Fibroblast of skin of left biceps (primary cell): ENCODE measurements around the gene RABGAP1L.
"Not testable (repeated sequence)": the region's sequence is repeated elsewhere in the genome, so short reads cannot be mapped to it uniquely, and the experiment has no call there.

Source experiments
- DNase-seq, 2 experiments: peaks; one replicate each; pipeline ENCODE4 v3.0.0-alpha.2; 2013; ENCODE audit warnings: low read depth in 2 of 2

The RABGAP1L gene

DNA sequence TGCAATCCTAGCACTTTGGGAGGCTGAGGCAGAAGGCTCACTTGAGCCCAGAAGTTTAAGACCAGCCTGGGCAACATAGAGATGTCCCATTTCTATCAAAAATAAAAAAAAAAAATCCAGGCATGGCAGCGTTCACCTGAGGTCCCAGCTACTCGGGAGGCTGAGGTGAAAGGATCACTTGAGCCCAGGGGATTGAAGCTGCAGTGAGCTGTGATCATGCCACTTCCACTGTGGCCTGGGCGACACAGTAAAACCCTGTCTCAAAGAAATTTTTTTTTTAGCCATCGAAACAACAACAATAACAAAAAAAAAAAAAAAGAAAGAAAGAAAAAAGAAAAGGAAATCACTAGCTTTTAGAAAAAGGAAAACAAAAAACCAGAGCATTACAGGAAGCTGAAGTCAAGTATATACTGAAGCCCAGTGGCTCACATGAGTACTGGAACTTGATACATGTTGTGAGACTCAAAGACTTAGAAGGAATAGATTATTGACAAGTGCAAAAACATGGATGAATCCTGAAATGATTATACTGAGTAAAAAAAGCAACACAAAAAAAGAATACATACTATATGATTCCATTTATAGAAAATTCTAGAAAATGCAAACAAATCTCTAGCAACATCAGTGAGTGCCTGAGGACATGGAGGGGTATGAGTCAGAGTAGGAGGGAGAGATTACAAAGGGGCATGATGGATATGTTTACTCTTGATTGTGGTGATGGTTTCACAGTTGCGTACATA, 6.1 kb upstream of the RABGAP1L start:
- DNase-seq: no peak

DNA sequence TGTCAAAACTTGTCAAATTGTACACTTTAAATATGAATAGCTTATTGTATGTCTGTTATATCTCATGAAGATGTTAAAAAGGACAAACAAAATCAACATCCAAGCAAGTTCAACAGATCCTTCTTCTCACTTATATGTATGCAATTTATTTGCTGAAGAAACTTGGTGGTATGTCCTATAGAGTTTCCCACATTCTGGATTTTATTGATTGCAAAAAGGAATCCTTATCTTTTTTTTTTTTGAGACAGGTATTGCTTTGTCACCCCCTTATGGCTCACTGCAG, 5.6 kb upstream of the RABGAP1L start:
- DNase-seq: no peak

DNA sequence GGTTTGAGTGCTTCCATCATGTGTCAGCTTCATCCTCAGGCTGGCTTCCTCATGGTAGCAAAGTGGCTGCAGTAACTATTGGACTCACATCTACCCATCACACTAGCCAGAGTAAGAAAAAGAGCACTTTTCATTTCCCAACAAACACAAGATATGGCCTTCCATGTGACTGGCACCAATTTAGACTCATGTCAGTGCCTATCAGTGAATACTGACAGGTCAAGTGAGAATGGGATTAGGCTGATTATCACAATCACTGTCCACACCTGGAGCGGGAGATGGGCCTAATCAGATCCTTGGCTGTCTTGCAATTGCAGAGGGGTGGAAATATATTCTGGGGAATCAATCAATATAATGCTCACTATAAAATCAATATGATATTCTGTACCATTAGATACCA, 2.9 kb upstream of the RABGAP1L start:
- DNase-seq: no peak

DNA sequence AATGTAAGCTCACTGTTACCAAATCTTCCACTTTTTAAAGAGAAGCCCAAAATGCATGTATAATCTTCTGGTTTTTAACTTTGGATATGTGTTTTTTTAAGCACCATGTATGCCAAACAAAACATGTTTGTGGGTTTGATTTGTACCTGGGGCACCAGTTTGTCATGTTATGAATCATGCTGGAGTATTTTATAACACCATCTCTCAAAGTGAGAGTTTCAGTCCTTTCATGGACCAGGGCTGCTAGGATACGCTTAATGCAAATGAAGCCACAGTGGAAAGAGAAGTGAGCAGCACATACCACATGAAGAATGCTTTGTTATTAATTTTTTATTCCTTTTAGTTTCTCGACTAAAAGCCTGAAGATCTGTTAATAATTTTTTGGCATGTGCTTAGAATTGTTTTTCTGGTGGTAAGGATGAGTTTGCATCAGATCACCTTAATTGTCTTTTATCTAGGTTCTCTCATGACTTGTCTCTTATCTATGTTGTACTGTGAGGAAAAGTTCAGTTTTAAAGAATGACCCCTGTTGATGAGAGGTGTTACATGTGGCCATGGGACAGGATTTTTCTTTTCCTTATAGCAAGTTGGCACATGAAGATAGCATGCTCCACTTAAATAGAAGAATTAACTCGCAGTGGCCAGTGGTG, 2.0 kb upstream of the RABGAP1L start:
- no peak for DNase-seq

DNA sequence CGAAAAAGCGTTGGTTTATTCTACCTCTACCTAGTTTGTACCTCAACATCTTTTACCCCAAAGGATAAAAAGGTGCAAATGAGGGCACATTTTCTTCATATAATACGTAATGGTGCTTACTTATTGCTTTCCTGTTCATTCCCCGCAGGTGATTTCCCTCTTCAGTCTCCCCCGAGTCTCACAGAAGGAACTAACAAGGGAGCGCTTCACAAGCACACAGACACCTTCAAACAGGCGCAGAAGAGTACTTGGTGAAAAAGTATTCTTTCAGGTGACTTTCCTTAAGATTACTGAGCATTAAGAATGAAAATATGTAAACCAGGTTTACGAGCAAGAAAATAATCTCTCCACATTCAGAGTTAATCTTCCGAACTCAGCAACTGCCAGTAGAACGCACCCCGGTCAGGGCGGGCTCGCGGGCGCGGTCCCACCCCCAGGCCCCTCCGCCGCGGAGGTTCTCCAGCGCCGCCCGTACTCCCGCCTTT, 511 bp upstream of the RABGAP1L start:
- no peak for DNase-seq

DNA sequence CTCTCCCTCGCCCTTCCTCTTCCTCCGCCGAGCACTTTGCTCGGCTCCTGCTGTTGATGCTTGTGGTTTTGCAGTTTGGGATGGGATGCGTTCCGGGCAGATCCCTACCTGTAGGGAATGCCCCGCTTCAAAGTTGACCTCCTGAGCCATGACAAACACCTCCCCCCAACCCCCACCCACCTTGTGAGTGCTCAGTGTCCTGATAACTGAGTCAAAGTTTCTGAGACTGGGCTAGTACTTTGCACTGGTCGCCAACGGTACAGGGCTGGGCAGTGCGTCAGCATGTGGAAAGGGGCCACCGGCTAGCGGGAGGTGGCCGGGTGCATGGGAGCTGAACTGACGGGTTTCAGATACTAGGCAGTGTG, 771 bp downstream of the RABGAP1L start:
- DNase-seq: no peak

DNA sequence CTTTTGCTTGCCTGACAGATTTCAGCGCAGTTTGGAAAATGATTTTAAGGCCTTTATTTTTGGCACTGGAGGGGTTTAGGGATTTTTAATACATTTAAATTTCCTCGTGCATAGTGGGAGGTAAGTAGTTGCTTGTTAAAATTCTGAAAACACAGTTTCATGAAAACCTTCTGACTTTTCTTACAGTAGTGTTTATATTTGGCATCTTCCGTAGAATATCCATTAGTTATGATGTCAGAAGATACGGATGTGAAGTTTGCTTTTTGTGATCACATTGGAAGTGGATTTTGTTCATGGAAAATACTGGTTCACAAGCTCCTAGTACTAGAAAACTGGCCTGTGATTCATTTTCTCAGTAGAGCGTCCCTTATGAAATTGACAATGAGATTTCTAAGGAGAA, 1.3 kb downstream of the RABGAP1L start:
- DNase-seq: no peak

DNA sequence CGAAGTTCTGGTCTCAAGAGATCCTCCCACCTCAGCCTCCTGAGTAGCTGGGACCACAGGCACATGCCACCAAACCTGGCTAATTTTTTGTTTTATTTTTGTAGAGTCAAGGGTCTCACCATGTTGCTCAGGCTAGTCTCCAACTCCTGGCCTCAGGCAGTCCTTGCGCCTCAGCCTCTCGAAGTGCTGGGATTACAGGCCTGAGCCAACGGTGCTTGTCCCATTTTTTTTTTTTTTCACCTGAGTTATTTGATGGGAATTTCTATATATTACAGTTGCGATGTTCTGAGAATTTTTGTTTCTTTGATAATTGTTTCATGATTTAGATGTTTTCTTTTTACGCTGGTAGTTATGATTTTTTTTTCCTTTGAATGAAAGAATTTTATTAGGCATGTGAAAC, 2.5 kb downstream of the RABGAP1L start:
- DNase-seq: no peak

DNA sequence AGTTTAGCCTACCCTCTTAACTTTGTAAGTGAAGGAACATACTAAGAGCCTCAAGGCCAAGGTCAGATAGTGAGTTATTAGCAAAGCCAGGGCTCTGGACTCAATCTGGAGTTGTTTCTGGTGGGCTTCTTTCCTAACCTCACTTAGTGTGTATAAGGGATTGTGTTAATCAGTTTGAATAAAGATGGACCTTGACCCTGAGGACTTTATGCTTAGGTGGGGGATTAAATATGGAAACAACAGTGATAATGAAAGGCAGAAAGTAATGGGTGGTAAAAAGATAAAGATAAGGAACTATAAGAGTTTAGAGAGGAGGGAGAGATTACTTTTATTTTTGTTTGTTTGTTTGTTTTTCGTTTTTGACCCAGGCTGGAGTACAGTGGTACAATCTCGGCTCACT, 5.5 kb downstream of the RABGAP1L start:
- DNase-seq: no peak

DNA sequence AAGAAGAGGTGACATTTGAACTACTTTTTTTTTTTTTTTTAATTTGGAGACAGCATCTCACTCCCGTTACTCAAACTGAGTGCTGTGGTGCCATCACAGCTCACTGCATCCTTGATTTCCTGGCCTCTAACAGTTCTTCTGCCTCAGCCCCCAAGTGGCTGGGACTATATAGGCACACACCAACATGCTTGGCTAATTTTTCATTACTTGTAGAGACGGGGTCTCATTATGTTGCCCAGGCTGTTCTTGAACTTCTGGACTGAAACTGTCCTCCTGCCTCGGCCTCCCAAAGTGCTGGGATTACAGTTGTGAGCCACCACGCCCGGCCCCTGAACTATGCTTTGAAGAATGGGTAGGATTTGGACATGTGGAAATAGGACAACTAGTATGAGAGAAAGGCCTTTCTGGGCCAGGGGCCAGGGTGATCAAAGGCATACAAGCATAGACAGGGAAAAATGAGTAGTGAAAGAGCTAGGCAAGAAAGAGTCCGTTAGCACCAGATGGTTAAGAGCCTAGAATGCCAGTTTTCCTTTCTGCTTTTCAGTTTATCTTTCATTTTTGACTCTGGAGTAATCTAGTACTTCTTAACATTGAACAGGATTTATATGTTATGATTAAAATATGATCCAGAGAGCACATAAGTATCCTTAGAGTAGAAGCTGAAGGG, 6.3 kb downstream of the RABGAP1L start:
- DNase-seq: no peak

DNA sequence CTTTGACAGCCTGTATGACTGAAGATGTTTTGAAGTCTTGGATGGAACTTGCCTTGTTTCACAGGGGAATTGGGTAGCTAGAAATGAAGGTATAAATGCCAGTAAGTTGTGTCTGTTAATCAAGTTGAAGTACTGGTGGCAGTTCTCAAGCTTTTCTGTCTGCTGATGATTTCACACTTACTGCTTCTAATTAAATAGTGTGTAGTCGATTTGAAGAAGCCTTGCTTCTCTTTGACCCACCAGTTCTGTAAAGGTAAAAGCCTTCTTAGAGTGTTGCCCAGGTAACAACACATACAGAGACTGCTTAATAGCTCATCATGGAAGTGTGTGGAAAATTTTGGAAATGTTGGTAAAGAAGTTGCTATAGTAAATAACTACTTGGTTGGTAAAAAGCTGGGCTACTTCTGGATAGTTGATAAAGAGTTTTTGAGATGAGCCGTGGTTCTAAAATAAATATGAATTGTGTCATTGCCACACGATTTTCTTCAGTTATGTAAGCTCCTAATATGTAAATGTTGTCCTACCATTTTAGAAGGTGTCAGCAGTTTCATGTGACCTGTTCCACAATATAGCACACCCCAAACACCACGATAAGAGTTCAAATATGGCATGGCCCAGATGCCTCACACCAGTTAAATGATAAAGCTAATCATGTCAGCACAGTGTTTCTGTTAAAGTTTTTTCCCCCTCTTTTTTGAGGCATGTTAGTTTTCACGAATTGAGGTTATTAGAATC, 7.4 kb downstream of the RABGAP1L start:
- no peak for DNase-seq

DNA sequence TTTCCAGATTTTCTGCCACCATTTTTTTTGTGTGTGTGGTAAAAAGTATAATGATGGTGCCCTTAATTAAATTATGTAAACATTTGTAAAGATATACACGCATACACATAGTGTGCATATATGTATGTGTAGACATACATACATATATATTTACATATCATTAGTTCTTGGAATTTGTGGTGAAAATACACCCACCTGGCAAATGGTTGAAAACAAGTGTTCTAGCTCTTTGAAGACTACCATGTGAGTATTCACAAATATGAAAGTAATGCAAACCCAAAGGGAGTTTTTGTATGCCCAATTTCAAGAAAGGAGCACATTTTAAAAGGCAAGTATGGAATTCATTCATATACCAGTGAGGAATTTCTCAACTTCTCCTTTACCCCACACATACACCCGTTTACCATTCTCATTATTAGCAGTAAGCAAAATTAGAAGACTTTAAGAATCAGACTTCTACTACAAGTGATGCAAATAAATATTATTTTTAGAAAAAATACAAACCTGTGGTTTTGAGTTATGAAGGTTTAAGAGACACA, 8.0 kb downstream of the RABGAP1L start:
- DNase-seq: no peak

DNA sequence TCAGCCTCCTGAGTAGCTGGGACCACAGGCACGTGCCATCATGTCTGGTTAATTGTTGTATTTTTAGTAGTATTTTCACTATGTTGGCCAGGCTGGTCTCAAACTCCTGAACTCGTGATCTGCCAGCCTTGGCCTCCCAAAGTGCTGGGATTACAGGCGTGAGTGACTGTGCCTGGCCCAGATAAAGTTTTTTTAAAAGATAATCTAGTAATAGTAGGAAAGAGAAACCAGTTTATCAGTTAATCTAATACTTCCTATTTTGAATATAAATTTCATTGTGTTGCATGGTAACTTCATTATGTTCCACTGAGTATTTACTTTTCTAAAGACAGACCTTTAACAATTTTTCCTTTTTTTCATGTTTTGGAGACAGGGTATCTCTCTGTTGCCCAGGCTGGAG, 10.0 kb downstream of the RABGAP1L start:
- no peak for DNase-seq

DNA sequence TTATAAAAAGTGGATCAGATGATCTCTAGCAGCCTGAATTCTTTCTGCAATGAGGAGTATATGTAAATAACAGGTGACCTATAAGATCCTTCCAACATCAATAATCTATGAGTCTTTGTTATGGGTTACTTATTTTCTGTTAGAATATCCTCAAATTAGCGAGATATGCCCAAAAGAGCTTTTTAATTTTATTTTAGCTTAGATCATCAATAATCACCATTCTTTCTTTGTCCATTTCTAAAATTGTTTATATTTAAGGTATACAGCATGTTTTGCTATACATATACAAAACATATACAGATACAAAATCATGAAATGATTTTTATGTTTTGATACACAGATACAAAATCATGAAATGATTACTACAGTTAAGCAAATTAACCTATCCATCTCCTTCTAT, 11.8 kb downstream of the RABGAP1L start:
- DNase-seq: no peak

DNA sequence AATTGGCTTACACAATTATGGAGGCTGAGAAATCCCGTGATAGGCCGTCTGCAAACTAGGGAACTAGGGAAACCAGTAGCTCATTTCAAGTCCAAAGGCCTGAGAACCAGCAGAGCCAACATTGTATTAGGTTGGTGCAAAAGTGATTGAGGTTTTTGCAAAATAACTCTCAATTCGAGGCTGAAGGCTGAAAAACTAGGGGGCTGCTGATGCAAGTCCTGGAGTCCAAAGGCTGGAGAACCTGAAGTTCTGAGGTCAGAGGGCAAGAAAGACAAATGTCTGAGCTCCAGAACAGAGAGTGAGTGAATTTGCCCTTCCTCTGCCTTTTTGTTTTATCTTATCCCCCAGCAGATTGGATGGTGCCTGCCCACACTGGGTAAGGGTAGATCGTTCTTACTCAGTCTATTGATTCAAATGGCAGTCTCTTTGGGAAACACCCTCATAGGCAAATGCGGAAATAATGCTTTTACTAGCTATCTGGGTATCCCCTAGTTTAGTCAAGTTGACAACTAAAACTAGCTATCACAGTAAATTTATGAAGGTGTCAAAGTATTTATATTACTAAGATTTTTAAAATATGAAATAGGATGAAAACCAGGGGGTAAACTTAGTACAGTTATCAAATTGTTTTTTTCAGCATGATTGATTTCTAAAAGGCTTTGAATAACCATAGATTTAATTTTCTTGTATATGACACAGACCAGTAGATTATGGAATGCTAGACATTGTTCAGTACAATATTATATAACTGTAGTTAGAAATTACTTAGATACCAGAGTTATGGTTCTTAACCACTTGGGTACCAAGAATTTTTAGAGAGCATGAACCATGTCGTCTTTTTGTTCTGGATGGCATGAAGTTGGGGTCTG, 15.4 kb downstream of the RABGAP1L start:
- DNase-seq: no peak

DNA sequence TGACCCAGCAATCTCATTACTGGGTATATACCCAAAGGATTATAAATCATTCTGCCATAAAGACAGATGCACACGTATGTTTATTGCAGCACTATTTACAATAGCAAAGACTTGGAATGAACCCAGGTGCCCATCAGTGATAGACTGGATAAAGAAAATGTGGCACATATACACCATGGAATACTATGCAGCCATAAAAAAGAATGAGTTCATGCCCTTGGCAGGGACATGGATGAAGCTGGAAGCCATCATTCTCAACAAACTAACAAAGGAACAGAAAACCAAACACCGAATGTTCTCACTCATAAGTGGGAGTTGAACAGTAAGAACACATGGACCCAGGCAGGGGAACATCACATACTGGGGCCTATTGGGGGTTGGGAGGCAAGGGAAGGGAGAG, 19.1 kb downstream of the RABGAP1L start:
- not testable (repeated sequence) for DNase-seq

DNA sequence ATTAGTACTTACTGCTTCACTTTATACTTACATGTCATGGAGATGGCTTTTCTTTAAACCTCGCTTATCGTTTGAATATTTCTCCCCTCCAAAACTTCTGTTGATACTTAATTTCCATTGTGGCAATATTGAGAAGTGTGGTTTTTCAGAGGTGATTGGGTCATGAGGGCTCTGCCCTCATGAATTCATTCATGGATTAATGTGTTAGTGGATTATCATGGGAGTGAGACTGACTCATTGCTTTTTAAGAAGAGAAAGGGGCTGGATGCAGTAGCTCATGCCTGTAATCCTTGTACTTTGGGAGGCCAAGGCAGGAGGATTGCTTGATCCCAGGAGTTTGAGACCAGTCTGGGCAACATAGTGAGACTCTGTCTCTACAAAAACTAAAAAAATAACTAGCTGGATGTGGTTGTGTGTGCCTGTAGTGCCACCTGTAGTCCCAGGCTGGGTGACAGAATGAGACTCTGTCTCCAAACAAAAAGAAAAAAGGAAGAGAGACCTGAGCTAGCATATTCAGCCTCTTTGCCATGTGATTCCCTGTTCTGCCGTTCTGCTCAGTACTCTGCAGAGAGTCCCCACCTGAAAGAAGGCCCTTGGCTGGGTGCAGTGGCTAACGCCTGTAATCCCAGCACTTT, 30.2 kb downstream of the RABGAP1L start:
- DNase-seq: no peak

DNA sequence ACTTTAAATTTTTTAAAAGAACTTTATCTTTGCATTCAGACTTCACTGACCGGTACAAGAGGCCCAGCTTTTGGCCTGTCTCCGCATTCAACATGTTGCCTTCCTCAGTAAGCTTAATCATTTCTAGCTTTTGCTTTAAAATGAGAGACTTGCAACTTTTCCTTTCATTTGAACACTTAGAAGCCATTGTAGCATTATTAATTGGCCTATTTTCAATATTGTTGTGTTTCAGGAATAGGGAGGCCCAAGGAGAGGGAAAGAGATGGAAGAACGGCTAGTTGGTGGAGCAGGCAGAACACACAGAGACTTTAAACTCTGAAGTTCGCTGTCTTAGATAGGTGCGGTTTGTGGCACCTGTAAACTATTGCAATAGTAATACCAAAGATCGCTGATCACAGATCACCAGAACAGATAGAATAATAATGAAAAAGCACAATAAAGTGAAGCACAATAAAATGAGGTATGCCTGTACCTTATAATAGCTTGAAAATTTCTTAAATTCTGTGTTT, 31.4 kb downstream of the RABGAP1L start:
- DNase-seq: no peak

DNA sequence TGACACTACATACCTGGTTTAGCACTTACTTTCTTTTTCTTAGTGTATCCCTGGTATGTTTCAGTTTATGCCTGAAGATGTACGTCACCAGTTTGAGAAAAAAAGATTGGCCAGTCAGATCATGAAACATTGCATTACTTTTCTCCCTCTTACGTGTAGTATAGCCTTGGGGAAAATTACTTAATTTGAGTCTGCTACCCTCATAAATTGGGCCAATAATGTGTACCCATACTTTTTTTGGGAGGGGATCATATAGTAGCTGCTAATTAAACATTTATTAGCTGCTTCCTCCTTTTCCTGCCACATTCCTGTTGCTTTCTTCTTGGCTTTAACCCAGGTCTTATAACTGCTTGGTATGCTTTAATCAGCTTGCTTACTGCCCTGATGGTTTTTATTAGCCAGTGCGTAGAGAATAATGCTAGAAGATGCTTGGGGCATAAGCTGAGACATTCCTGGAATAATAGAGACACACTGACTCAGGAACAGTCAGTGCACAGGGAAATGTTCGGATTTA, 32.1 kb downstream of the RABGAP1L start:
- DNase-seq: peak; percentile 77

DNA sequence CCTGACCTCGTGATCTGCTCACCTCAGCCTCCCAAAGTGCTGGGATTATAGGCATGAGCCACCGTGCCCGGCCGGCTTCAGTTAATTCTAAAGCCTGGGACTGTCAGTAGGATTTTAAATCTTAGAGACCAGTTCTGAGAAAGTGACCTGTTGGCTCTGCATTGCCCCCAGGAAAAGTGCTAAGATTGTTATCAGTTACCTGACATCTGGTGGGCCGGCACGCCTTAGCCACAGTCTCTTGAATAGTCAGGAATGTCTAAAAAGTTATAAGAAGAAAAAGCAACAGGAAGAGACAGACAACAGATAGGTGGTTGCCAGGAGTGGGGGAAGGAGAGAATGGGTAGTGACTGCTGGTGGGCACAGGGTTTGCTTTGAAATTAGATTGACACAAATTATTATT, 35.1 kb downstream of the RABGAP1L start:
- no peak for DNase-seq
